Gastrocnemius medialis (tissue), 4 donors: ENCODE measurements around the gene RPUSD1.

Experiments used
- CTCF ChIP-seq, 5 experiments: fragments of 450-650 bp in 3 of 5; fragments of 200-600 bp in 2 of 5; sonication (generic) in 2 of 5; IDR thresholded peaks in 4 of 5; conservative IDR thresholded peaks in 1 of 5; 1 replicate in 4 of 5; 2 replicates in 1 of 5; pipeline ENCODE4 v1.5.1; 2016 to 2019; ENCODE audit warnings: antibody characterized with exemption in 5 of 5, mild to moderate bottlenecking in 3 of 5, moderate library complexity in 3 of 5
- POLR2A ChIP-seq, 2 donors: fragments of 450-650 bp; IDR thresholded peaks; one replicate each; pipeline ENCODE4 v1.6.1; 2017; ENCODE audit warnings: antibody characterized with exemption in 2 of 2, mild to moderate bottlenecking in 2 of 2, moderate library complexity in 2 of 2

DNA sequence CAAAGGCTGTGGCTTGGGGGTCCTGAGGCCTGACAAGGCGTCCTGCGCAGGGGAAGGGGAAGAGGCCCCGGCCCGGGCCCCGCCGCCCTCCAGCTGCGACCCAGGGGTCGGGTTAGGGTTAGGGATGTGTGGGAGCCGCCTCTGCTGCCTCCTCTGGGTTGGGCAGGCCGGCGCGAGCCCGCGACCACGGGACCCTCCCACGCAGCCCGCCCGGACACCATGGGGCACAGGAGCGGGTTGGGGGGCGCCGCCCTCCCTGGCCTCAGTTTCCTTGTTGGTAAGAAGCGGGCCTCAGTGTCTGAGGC lies 47.8 kb downstream of the RPUSD1 start:
- TF ChIP-seq CTCF (IDR thresholded peaks at IDR 0.05 in 4 of 5, conservative IDR thresholded peaks at IDR 0.05 in 1 of 5) (no peak), POLR2A (IDR thresholded peaks at IDR 0.05) (no peak)
